ENCODE results near the gene PLEKHA6.

PLEKHA6 gene

DNA sequence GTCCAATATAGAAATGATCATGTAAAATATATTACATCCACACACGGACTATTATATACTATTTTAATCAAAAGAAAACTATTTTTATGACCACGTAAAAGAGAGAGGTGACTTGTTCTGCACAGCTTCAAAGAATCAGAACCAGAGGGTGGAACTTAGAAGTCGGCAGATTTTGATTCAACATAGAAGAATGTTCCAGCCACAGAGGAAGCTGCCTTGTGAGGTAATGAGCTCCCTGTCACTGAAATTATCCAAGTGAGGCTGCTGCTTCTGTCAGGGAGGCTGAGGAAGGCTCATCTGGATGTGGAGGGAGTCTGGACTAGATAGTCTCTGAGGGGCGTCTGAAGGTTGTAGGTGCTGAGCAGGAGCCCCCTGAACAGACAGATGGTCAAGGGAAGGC, 2.7 kb downstream of the PLEKHA6 start:
- DNase-seq = no peak

DNA sequence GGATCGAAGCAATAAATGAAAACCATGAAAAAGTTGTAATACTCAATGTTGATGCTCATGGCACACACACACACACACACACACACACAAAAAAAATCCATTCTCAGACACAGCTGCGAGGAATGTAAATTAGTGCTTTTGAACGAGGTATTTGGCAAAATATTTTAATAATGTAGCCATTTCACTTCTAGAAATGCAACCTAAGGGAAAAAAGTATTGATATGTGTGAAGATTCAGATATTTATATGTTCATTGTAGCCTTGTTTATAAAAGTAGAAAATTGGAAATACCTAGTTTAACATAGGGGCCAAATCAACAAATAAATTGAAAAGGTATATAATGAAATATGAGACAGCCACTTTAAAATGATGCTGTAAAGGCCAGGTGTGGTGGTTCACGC, 3.8 kb downstream of the PLEKHA6 start:
- DNase-seq = no peak

DNA sequence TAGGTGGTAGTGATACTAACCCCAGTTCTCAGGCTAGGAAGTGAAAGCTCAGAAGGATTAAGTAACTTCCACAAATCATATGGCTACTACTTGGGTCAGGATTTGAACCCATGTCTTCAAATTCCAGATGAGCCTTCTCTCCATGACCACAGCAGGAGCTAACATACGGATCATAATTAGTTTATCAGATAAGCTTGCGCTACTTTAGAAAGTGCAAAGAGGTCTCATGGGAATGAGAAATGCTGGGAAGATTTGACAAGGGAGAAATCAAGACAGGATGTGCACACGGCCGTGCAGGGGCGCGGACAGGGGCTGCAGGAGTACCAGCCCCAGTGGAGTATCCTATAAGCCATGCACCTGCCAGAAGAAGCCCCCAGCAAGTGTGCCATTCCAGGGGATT, 5.2 kb downstream of the PLEKHA6 start:
- no peak for DNase-seq

DNA sequence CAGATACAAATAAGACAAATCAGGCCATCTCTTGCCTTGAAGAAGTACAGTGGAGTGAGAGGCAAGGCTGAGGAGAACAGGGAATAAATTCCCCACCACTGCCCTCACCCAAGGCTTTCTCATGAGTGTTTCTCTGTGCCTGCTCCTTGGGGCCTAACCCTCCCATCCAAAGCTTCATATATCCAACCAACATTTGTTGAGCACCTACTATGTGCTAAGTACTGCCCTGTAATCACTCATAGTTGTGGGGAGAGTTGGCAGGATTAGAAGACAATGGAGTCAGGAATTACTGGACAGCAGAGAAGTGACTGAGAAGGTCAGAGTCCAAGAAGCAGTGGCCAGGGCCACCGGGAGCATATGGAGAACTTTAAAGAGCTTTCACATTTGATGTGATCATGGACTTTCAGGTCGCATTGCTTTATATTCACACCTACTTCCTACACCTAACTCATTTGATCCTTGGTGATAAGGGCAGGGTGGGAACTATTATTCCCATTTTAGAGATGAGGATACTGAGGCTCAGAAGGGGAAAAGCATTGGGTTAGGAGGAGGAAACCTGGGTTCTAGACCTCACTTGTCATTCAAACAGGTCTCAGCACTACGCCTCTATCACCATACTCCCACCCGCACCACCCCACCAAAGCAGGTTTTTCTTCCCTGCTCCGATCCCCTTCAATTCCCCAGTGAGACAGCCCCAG, 6.4 kb downstream of the PLEKHA6 start:
- DNase-seq = no peak

DNA sequence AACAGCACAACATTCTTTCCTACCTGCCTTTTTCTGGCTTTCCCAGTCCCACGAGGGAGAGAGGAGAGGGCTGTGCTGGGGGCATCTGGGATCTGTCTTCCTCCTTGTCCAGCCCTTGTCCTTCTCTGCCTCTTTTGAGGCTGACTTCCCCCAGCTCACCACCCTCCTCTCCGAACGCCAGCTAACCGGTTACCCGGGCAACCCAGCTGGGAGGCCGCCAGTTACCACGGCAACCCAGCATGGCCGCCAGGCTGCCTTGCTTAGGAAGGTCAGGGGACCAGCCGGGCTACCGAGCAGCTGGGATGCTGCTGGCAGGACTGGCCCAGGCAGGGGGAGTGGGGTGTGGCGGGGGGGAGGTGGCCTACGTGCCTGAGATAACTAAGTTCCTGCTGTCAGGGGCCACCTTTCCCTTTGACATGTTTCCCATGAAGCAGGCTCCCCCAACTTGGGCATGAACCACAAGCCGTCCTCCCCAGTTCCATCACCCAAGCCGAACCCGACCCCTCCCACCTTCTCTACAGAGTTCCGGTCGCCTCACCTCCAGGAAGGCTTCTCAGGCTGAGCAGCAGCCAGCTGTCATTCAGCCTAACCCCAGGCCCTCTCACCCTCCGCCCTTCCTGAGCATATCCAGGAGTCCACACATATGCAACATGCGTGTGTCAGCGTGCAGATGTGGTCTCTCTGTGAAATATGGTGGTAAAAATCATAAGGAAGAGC, 8.7 kb downstream of the PLEKHA6 start:
- DNase-seq = peak; percentile 30 to 95 (median 86)

DNA sequence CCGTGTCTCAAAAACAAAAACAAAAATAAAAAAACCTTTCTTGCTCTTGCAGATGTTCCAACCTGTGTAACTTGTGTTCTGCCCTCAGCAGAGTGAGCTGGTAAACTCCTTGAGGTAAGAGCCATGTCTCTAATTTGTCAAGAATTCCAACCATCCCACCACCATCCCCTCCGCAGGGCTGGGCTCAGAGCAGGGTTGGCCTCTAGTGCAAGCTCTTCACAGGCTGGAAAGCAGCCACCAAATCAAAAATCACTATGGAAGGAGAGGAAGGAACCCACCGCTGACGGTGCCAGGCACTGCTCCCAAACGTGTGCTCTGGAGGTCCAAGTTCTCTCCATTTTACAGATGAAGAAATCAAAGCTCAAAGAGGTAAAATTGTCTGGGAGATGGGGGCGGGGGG, 9.4 kb downstream of the PLEKHA6 start:
- no peak for DNase-seq

DNA sequence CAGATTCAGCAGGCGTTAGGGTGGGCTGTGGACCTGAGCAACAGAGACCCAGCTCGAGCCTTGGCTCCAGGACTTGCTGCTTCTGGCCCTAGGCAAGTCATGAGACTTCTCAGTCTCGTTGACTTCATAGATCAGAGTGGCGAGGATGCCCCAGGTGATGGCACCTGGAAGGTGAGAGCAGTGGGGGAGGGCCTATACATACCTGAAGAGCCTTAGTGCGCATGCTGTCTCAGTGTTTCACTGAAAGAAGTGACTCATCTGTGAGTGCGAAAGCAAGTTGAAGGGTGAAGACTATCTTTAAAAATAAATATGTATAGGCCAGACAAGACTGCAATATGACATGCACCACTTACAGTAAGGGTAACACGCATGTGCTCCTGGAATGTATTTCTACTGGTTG, 10.1 kb downstream of the PLEKHA6 start:
- no peak for DNase-seq

DNA sequence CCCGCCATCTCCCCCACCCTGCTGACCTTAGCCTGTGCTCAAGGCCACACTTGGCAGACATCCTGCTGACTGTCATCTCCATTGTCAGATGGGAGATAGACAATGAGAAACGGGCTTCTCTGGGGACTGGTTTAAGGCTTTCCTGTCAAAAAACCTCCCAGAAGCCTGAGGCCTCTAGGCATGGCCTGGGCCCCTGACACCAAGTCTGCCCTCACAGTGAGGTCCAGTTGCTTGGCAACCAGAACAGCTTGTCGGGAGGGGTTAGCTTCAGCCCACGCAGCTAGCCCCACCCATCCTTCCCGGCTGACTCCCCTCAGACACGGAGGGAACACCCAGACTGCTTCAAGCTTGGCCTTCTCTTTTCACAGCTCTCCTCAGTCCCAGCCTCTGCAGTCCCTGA, 11.0 kb downstream of the PLEKHA6 start:
- DNase-seq = peak in 9 of 58 donors; percentile 16 to 38 (median 24)

DNA sequence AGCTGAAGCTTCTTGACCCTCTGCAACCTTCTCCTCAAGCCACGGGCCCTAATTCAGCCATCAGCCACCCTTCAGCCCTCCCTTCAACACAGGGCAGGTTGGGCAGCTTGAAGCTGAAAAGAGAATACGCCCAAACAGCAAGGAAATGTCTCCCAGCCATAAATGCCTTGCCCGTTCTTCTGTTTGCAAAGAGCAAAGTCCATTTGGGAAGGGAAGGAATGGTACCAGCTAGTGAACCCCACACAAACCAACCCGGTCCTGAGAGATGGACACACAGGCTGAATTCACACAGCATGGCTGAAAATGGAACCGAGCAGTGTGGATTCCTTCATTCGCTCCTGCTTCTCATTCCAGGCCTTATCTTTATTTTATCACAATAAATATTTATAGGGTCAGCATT, 11.5 kb downstream of the PLEKHA6 start:
- DNase-seq = no peak

DNA sequence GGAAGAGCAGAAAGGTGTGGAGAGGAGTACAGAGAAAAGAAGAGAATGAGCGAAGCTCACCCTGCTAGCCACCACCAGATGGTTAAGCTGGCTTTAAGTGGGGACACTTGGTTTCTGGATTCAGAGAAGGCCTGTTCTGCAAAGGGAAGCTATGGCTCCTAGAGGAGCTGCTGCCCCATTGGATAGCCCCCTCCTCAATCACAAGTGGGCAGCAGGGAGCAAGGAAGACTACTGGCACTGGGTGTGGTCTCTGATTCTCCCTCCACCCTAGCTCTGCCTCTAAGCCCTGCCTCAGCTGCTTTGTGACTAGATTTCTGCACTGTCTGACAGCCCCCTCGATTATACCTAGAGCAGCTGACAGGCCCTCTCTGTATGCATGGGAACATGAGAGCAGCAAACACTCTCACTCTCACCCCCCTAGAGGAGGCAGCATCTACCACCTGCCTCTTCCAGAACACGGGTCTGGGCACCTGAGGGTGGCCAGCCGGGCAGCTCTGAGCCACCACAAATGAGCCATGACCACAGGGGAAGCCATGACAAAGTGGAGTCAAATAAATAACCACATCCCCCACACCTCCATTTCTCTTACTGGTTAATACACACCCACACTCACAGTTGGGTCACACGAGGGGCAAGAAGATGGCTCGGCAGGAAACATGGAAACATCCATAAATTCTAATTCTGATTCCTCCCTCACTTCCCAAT, 13.6 kb downstream of the PLEKHA6 start:
- no peak for DNase-seq

DNA sequence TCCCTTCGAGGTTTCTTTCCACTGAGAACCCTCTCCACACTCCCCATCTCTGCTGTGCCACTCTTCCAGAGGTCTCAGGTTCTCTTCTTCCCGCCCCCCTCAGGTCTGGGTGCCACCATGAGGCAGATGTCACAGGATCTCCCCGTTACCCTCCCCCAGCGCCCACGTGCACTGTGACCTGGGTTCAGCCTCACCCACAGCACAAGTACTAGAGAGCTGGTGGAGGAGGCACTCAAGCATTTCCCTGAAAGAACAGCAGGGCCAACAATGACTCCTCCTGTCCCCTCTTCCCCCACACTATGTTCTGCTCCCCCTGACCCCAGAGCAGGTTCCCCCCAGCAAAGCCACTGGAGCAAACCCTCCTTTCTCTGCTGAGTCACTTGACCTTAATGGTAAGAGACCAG, 14.3 kb downstream of the PLEKHA6 start:
- no peak for DNase-seq

DNA sequence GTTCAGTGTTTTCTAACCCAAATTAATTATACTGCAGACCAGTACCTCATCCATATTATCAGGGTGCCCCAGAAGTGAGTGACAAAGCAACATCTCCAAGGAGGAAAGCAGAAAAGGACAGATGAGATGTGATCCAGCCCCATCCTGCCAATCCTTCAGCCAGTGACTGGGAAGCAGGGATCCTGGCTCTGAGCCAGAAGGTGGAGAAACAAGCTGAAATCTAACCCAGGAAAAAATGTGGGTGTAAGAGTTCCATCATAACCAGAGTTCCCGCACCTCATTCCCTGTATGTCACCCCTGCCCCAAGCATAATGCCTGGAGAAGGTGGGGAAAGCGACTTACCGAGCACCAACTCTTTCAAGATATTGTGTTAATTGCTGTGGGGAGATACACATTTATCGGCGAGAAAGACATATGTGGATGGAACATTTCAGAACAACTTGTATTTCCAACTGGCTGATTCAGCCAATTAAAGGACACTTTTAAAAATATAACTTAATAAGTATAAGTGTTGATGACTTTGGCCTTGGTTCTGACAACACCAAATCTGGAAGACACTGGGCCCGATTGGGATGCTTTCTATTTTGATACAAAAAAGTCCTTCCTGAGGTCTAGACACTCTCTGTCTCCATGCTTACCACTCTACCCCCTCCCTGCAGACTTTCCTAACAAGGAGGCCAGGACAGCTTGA, 14.9 kb downstream of the PLEKHA6 start:
- no peak for DNase-seq

DNA sequence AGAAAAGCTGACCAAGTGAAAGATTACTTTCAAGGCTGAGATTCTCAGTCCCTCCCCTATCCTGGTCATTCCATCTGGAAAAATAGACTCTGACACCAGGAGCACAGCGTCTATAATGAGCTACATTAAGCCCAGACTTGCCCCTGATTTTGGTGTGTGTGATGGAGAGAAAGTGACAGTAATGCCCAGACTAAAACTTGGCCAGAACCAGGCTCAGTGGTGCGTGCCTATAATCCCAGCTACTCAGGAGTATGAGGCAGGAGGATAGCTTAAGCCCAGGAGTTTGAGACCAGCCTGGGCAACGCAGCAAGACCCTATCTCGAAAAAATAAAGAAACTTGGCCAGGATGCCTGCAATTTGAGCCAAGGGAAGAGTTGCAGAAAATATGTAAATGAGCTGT, 15.9 kb downstream of the PLEKHA6 start:
- DNase-seq = no peak

DNA sequence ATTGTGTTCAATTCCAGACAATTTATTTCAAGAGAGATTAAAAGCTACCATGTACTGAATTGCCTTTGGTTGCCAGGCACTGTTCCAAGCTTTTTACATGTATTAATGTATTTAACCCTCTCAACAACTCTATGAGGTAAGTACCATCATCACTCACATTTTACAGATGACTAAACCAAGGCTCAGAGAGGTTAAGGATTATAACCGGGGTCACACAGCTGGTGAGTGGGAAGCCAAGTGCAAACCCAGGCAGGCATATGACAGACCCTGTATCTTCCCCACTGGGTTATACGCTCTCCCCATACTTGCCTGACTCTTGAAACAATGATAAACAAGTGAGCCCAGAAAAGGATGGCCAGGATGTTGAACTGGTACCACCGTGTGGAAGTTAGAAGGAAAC, 16.5 kb downstream of the PLEKHA6 start:
- DNase-seq = no peak

DNA sequence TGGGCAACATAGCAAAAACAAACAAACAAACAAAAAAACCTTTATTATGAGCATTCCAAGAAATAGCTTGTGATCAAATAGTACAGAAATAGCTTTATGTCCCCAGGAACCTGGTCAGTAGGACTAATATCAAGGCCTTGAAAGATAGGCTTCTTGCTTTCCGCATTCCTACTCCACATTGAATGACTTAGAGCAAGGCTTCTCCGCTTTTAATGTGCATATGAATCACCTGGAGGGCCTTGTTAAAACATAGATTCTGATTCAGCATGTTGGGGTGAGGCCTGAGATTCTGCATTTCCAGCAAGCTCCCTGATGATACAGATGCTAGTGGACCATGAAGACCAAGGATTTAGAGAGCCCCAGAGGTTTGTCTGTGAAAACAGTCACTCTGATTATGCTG, 17.4 kb downstream of the PLEKHA6 start:
- no peak for DNase-seq

DNA sequence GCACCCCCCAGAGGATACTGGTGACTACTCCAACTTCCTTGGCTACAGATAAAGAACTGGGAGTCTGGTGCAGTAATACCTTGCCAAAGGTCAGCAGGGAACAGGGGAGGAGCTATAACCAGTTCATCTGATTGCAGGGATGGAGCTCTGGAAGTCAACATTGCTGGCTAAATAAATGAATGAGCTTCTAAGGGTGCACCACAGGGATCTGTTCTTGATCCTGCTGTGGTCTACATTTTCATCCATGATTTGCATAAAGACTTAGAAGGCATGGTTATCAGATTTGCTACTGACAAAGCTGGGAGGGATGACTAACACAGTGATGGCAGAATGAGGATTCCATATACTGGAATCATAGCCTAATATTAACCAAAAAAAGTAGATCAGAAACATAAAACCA, 18.3 kb downstream of the PLEKHA6 start:
- DNase-seq = no peak

DNA sequence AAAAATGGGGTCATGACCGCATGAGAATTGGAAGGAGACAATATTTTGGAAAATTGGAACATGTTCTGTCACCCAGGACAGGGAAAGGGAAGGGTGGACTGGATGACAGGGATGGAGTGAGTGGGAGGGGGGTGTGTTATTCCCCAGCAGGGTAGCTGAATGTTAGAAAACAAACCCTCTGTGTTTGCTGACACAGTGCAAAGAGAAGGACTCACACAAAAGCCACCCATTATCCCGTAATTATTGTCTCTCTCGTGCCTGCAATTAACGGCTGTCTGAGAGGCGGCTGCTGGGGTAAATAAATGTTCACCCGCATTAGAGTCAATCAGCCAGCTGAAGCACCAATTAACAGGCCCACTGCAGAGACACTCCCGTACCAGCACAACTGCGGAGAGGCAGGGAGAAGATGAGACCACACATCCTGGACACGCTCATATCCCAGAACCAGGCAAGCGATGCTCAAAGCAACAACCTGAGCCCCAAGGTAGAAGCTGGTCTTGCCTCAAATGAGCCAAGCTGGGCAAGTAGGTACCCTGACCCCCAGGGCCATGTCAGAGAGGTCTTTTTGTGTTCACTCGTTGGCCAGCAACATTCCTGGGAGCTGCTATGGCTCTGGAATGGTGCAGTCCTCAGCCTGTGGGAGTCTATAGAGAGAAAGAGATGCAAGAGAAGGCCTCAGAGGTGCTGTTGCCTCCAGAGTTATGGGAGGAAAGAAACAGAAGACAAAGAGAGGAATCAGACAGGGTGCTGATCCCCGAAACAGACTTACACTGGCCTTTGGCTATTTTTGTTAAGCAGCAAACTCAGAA, 19.4 kb downstream of the PLEKHA6 start:
- DNase-seq = peak in 2 of 58 donors; percentile 8 to 27

DNA sequence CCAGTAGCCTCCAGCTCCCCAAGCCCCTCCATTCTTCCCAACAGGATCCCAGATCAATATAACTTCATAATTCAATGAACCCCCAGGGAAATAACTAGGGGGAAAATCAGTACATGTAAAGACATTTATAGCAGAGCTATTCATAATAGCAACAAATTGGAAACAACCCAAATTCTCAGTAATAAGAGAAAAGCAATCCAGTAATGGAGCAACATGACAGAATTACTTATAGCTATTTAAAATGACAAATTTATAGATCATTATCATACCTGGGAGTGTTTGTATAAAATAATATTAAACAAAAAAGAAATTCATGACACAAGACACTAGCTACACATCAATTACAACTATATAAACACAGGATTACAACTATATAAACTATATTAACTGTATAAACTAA, 20.2 kb downstream of the PLEKHA6 start:
- DNase-seq = no peak

DNA sequence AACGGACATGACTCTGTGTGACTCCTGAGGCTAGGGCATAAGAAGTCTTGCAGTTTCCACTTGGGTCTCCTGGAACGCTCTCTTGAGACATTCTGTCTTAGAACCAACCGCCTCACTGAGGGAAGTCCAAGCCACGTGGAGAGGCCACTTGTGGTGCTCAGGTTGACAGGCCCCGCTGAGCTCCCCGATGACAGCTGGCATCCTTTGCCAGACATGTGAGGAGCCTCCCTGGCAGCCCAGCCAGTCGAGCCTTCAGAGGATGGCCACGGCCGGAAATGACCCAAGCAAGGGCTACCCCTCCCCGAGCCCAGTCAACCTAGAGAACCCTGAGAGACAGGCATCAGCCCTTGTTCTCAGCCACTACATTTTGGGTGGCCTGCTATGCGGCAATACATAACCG, 20.7 kb downstream of the PLEKHA6 start:
- DNase-seq = no peak

DNA sequence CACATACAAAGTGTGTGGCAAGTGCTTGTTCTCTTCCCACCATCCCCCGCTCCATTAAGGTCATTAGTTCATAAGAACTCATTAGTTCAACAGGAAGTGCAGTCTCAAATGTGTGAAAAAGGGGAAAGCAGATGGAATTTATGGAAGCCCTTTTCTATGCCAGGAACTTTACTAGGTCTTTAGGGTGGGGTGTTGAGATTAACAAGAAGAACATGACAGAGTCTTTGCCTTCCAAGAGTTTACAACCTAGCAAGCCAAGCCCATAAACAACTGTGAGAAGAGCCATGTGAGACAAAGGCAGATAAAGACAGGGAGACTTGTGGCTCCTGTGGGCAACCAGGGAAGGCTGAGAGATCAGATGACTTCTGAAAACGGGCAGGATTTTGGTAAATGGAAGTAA, 21.4 kb downstream of the PLEKHA6 start:
- no peak for DNase-seq

DNA sequence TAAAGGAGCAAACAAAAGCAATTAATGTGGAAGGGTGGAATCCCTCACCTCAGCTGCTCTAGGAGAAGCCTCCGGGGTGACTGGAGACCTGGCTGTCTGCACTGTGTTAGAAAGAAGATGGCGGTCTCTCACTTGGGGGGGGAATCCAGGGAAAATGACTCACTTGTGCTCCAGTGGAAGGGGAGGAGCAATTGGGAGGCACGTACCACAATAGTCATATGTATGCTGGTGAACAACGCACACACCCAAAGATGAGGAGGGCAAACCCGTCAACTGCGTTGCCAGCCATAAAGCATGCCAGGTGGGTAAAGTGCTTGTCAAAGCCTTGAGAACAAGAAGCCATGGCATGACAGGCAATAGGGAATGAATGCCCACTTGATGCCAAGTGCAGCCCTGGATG, 22.1 kb downstream of the PLEKHA6 start:
- DNase-seq = no peak

All from anterior cingulate cortex (tissue), 58 donors.